Prostate gland (tissue), 2 donors: ENCODE results near the gene ZNF609. TPM values are rescaled to one million over a fixed set of nuclear protein-coding genes. Genes with fewer than 3 reads are reported as not detected.

ENCODE experiments used
- DNase-seq: peaks from one replicate; pipeline ENCODE4 v3.0.0-alpha.2; 2019; ENCODE audit warnings: low spot score
- H3K27ac ChIP-seq, 2 donors: fragments of 200-600 bp; sonication (generic); 2 replicates each; pipeline ENCODE4 v1.5.1; 2017 to 2019
- H3K27me3 ChIP-seq: fragments of 200-600 bp; sonication (generic); replicated peaks from 2 replicates; pipeline ENCODE4 v1.5.1; 2019; ENCODE audit not compliant: insufficient read depth
- H3K36me3 ChIP-seq, 2 donors: fragments of 200-600 bp; sonication (generic); 1 replicate in 1 of 2; 2 replicates in 1 of 2; pipeline versions ENCODE4 v1.5.1 to v1.8.1; 2017 to 2019
- H3K4me1 ChIP-seq: fragments of 200-600 bp; sonication (generic); replicated peaks from 2 replicates; pipeline ENCODE4 v1.5.1; 2019
- H3K4me3 ChIP-seq, 2 donors: fragments of 200-600 bp; sonication (generic); 2 replicates each; pipeline ENCODE4 v1.5.1; 2017 to 2019
- H3K9me3 ChIP-seq: fragments of 200-600 bp; sonication (generic); 2 replicates; pipeline ENCODE4 v1.5.1; 2017
- CTCF ChIP-seq, 4 experiments: fragments of 200-600 bp in 2 of 4; fragments of 450-650 bp in 2 of 4; sonication (generic) in 2 of 4; IDR thresholded peaks; 1 replicate in 3 of 4; 2 replicates in 1 of 4; pipeline ENCODE4 v1.5.1; 2016 to 2019; ENCODE audit warnings: antibody characterized with exemption in 4 of 4, mild to moderate bottlenecking in 2 of 4, moderate library complexity in 2 of 4
- POLR2A ChIP-seq: fragments of 450-650 bp; IDR thresholded peaks from one replicate; pipeline ENCODE4 v1.6.1; 2016; ENCODE audit warnings: antibody characterized with exemption, mild to moderate bottlenecking
- POLR2AphosphoS5 ChIP-seq: sonication (generic); formaldehyde crosslinking; IDR thresholded peaks from one replicate; pipeline ENCODE4 v1.6.1; 2017; ENCODE audit warnings: antibody characterized with exemption
- WGBS: methylation state at CpG from one replicate; pipeline ENCODE4 v1.1.5; 2018; 5-methylcytosine and 5-hydroxymethylcytosine counted together
- intact Hi-C: fragments of 100-400 bp; cut with DNase I; formaldehyde crosslinking; loops from one replicate; pipeline ENCODE4 v1.14.2; 2022
- total RNA-seq, 2 donors: library from RNA; depleted of rRNA; stranded (reverse); fragments of >200 nt; gene quantifications; one replicate each; pipeline ENCODE4 v1.1.0, GENCODE V29; 2016

ZNF609 gene
- total RNA-seq, 2 donors from 2014 or later = 29.1 to 45.7 TPM

- intact Hi-C loops = no loop called here
- under 1% methylated on average over 61 of the region's 62 CpGs for WGBS
- peak; percentile 96 for DNase-seq
- TF ChIP-seq POLR2A (peak; percentile 69), CTCF (IDR thresholded peaks at IDR 0.05) (no peak), POLR2AphosphoS5 (peak; percentile 96)
- Histone ChIP-seq H3K27ac (peak overlapping the region; percentile 81 to 88), H3K9me3 (no peaks in the 10 kb centered on the region), H3K4me1 (peaks cover 20% of the 10 kb centered on the region), H3K4me3 (peak overlapping the region; percentile 81 to 89), H3K27me3 (no peaks in the 10 kb centered on the region), H3K36me3 (no peaks in the 10 kb centered on the region)
These were observed 242.6 kb downstream of the ZNF609 start for GRCh38 chr15:64702816-64703631.

GRCh38 chr15:64703632-64703959, 243.2 kb downstream of the ZNF609 start:
- Histone ChIP-seq H3K36me3 (no peaks in the 10 kb centered on the region), H3K9me3 (no peaks in the 10 kb centered on the region), H3K4me3 (peak overlapping the region; percentile 81 to 89), H3K27ac (peak overlapping the region; percentile 81 to 88), H3K4me1 (peaks cover 20% of the 10 kb centered on the region), H3K27me3 (no peaks in the 10 kb centered on the region)
- TF ChIP-seq POLR2AphosphoS5 (no peak), POLR2A (no peak), CTCF (IDR thresholded peaks at IDR 0.05) (no peak)
- DNase-seq = no peak
- WGBS = 50% methylated on average over 7 of the region's 7 CpGs
- intact Hi-C loops = no loop called here

GRCh38 chr15:64705006-64705405, 244.6 kb downstream of the ZNF609 start:
- TF ChIP-seq POLR2AphosphoS5 = no peak
- no peak for TF ChIP-seq POLR2A
- TF ChIP-seq CTCF (IDR thresholded peaks at IDR 0.05) = no peak
- H3K4me3 ChIP-seq = no peak overlapping the region
- no peak for DNase-seq
- H3K27me3 ChIP-seq = no peaks in the 10 kb centered on the region
- no peaks in the 10 kb centered on the region for H3K9me3 ChIP-seq
- peaks cover 16% of the 10 kb centered on the region for H3K4me1 ChIP-seq
- no peak overlapping the region for H3K27ac ChIP-seq
- no peaks in the 10 kb centered on the region for H3K36me3 ChIP-seq
- 82% methylated on average over 3 of the region's 3 CpGs for WGBS
- intact Hi-C loops = no loop called here

GRCh38 chr15:64706011-64706911, 245.9 kb downstream of the ZNF609 start:
- no peak overlapping the region for H3K4me3 ChIP-seq
- no peak for TF ChIP-seq POLR2AphosphoS5
- TF ChIP-seq CTCF (IDR thresholded peaks at IDR 0.05) = no peak
- TF ChIP-seq POLR2A = no peak
- DNase-seq = no peak
- 86% methylated on average over 10 of the region's 10 CpGs for WGBS
- H3K27ac ChIP-seq = no peak overlapping the region
- intact Hi-C loops = no loop called here
- H3K27me3 ChIP-seq = no peaks in the 10 kb centered on the region
- H3K4me1 ChIP-seq = peaks cover 6% of the 10 kb centered on the region
- H3K36me3 ChIP-seq = no peaks in the 10 kb centered on the region
- H3K9me3 ChIP-seq = no peaks in the 10 kb centered on the region
